HS-27A (cell line): ENCODE measurements around the gene BRAF.
"Not testable (repeated sequence)": the region's sequence is repeated elsewhere in the genome, so short reads cannot be mapped to it uniquely, and the experiment has no call there.

ENCODE experiments used
- DNase-seq: peaks from one replicate; pipeline ENCODE4 v3.0.0-alpha.2; 2012; ENCODE audit warnings: low read depth, missing footprints

The BRAF gene

DNA sequence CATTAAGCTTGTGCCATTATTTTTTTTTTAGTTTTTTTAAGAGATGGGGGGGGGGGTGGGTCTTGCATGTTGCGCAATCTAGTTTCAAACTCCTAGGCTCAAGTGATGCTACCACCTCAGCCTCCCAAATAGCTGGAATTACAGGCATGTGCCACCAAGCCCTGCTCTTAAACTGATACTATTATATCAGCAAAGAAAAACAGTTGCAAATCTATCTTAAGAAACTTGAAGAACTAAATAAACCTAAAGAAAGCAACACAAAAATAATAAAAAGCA is 47.5 kb downstream of the BRAF start:
- no peak for DNase-seq

- DNase-seq = peak; percentile 19
Measured at GRCh38 chr7:140876519-140877248, 48.0 kb downstream of the BRAF start.

- no peak for DNase-seq
Measured at GRCh38 chr7:140873434-140873833, 51.3 kb downstream of the BRAF start.

- no peak for DNase-seq
Measured at GRCh38 chr7:140870003-140870402, 54.7 kb downstream of the BRAF start.

GRCh38 chr7:140869430-140869829 is 55.3 kb downstream of the BRAF start:
- no peak for DNase-seq

GRCh38 chr7:140867467-140868462 is 57.0 kb downstream of the BRAF start:
- no peak for DNase-seq

GRCh38 chr7:140866926-140867325 is 57.8 kb downstream of the BRAF start:
- DNase-seq = no peak

DNA sequence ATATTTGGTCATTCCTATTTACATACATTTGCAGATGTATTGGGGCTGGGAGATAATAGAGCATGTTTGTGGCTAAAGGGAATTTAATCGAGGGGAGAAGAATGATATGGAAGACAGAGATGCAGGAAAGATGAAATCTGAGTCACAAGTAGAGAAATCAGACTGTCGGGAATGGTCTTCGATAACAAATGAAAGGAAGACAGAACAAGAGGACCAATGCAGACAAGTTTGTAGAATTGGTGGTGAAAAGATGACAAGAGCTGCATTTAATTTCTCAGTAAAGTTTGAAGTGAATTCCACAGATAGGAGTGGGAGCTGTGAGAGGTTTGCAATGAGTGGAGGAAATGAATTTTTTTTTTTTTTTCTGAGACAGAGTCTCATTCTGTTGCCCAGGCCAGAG is 60.0 kb downstream of the BRAF start:
- DNase-seq = no peak

DNA sequence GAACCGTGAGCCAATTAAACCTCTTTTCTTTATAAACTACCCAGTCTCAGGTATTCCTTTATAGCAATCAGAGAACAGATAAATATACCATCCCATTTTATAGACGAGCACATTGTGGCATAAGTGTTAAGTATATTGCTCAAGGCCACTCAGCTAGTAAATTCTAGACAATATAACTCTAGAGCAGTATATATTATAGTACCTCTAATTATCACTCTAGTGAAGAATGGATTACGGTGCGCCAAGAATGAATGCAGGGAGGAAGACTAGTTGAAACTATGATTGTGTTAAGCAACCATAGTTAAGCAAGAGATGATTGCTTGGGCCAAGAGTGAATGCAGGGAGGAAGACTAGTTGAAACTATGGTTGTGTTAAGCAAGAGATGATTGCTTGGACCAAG is 60.9 kb downstream of the BRAF start:
- no peak for DNase-seq

- DNase-seq = no peak
Measured at GRCh38 chr7:140863184-140863583, 61.5 kb downstream of the BRAF start.

- no peak for DNase-seq
Measured at GRCh38 chr7:140857048-140857447, 67.7 kb downstream of the BRAF start.

GRCh38 chr7:140841166-140841715 is 83.5 kb downstream of the BRAF start:
- no peak for DNase-seq

- DNase-seq = no peak
Measured at GRCh38 chr7:140831724-140832123, 93.0 kb downstream of the BRAF start.

DNA sequence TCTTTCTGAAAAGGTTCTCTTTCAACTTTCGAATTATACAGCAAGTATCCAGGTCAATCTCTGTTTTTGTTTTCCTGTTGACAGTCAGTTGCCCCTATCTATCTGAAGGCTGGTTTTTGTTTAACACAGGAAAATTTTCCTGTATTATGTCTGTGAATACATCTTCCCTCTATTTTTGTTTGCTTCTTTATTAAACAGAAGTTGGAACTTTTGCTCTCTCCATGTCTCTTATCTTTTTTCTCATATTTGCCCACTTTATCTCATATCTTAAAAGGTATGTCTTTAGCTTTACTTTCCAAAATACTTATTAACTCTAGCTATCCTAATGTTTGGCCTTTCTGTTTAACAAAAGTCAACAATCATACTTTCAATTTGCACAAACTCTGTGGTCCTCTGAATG is 95.0 kb downstream of the BRAF start:
- no peak for DNase-seq

DNA sequence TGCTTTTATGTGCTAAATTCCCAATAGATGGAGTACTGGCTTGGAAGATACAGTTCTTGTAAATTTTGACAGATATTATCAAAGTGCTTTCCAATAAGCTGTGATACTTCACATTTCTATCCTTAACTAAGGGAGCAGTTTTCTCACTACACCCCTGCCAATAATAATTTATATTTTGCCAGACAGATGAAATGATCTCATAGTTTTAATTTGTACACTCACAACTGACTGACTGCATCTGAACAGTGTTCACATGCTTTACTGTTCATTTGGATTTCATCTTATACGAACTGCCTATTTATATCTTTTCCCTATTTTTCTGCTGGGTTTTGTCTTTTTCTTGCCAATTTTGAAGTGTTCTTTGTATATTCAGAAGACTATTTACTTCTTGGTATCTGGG is 96.0 kb downstream of the BRAF start:
- no peak for DNase-seq

DNA sequence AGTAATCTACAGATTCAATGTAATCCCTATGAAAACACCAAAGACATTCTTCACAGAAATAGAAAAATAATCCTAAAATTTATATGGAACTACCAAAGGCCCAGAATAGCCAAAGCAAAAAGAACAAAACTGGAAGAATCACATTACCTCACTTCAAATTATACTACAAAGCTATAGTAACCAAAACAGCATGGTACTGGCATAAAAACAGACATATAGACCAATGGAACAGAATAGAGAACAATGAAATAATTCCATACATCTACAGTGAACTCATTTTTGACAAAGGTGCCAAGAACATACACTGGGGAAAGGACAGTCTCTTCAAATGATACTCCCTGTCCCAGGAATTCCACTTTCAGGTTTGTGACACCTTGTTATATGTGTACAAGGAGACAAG is 107.3 kb downstream of the BRAF start:
- not testable (repeated sequence) for DNase-seq

DNA sequence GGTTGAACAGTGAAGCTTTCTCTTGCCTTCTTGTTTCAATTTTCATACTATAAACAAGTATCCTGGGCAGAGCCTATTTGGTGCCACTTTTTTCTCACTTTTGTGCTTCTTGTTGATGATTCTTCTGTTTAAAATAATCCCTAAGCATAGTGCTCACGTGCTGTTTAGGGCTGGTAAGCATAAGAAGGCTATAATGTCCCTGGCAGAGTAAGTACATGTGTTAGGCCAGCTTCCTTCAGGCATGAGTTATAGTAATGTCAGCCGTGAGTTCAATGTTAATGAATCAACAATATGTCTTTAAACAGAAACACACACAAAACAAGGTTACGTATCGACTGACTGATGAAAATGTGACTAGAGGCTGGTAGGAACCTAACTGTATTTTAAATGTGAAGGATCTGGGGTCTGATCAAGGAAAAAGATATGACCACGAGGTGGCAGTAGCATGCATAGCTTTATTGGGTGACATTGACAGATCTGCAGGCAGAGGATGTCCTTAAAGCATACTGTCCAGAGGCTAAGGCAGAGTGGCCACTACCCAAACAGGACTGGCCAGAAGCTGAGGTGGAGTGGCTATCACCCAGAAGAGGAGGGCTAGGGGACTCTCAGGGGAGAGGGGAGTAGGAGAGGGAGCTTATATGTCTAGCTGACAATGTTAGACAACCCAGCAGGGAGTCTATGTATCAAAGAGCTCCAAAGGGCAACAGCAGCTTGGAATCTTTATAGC is 113.7 kb downstream of the BRAF start:
- peak; percentile 33 for DNase-seq

DNA sequence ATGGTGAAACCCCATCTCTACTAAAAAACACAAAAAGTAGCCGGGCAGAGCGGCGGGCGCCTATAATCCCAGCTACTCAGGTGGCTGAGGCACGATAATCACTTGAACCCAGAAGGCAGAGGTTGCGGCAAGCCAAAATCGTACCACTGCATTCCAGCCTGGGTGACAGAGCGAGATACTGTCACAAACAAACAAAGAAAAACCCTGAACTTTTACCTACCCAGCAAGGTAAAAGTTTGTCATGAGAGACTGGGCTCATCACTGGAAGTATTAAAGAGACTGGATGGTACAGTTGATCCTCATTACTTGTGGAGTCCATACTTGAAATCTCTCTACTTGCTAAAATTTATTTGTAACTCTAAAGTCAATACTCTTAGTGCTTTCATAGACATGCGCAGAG is 114.3 kb downstream of the BRAF start:
- no peak for DNase-seq

DNA sequence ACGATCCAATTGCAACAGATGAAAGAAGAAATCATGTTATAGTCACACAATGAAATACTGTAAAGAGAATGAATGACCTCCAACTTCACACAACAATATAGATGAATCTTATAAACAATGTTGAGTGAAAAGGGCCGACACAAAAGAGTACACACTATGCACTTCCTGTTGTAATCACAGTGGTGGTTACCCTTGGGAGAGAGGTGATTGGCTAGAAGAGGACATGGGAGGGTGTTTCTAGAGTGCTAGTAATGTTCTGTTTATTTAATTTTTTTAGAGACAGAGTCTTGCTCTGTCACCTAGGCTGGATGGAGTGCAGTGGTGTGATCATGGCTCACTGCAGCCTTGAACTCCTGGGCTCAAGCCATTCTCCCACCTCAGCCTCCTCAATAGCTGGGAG is 145.8 kb downstream of the BRAF start:
- no peak for DNase-seq

GRCh38 chr7:140778568-140778967 is 146.2 kb downstream of the BRAF start:
- no peak for DNase-seq

DNA sequence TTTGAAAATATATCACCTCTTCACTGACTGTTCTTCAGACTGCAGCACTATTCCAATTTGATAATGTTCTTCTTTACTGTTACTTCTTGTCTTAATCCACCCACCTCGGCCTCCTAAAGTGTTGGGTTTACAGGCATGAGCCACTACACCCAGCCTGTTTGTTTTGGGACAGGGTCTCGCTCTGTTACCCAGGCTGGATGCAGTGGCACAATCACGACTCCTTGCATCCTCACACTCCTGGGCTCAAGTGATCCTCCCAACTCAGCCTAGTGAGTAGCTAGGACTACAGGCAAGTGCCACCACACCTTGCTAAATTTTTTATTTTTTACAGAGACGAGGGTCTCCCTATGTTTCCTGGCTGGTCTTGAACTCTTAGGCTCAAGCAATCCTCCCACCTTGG is 150.4 kb downstream of the BRAF start:
- no peak for DNase-seq

GRCh38 chr7:140773104-140773503 is 151.6 kb downstream of the BRAF start:
- no peak for DNase-seq
